ENCODE results near the gene ESR2. TPM values are rescaled to one million over a fixed set of nuclear protein-coding genes. Genes with fewer than 3 reads are reported as not detected.

ESR2 gene
- total RNA-seq, 3 donors from 2014 or later = 0.98 to 2.2 (median 1.5) TPM

DNA sequence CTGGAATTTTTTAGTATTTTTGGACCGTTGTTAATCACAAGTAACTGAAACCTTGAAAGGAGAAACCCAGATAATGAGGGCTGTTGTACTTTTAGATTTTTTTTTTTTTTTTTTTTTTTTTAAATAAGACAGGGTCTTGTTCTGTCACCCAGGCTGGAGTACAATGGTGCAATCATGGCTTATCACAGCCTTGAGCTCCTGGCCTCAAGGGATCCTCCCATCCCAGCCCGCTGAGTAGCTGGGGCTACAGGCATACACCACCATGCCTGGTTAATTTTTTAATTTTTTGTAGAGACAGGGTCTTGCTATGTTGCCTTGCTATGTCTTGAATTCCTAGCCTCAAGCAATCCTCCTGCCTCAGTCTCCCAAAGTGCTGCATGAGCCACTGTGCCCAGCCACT lies 229.7 kb downstream of the ESR2 start:
- DNase-seq (ENCODE audit: low spot score in 2 of 2) = no peak
- Histone ChIP-seq H3K4me3 (no peak overlapping the region), H3K4me1 (no peaks in the 10 kb centered on the region), H3K9me3 (no peaks in the 10 kb centered on the region), H3K36me3 (no peaks in the 10 kb centered on the region), H3K27ac (no peak overlapping the region), H3K27me3 (no peaks in the 10 kb centered on the region)
- intact Hi-C loops (cut with DNase I; ENCODE audit: low total_unique reads) = no loop called here
- TF ChIP-seq POLR2A (IDR thresholded peaks at IDR 0.05) (no peak), POLR2AphosphoS5 (IDR thresholded peaks at IDR 0.05) (no peak), CTCF (IDR thresholded peaks at IDR 0.05) (no peak)

DNA sequence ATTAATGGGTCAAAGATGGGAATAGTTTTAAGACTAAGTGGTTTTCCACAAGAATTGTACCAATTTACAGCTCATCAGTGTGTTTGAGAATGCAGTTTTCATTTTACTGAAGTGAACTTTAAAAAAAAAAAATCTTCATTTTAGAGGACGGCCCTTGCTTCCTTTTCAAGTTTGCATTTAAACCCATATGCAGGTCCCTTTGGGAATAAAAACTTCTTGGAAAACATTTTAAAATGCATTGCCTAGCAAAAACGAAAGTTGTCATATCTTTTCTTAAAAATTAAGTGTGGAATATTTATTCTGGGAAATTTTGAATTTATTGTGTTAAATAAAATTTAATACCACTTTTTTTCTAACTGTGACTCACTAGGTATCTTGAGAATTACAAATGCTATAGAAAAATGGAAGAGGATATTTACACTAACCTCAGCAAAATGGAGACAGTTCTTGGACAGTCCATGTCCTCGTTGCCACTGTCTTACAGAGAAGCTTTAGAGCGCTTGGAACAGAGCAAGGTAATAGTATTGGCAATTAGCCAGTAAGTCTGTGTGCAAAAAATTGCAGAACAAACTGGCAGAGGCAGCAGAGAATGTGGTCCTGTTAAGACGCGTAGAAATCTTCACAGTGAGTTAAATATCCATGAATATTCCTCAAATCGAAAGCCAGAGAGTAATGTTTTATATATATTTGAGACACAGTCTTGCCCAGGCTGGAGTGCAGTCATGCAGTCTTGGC lies 231.6 kb downstream of the ESR2 start:
- H3K27ac ChIP-seq = no peak overlapping the region

GRCh38 chr14:64061706-64062105 lies 232.5 kb downstream of the ESR2 start:
- no peak for TF ChIP-seq CTCF (IDR thresholded peaks at IDR 0.05)
- TF ChIP-seq POLR2A (IDR thresholded peaks at IDR 0.05) = no peak
- no peak for DNase-seq (ENCODE audit: low spot score in 2 of 2)
- intact Hi-C loops (cut with DNase I; ENCODE audit: low total_unique reads) = no loop called here

More for the DNA sequence above, 231.6 kb downstream of the ESR2 start:
- TF ChIP-seq POLR2A (IDR thresholded peaks at IDR 0.05) (no peak), POLR2AphosphoS5 (IDR thresholded peaks at IDR 0.05) (no peak), CTCF (IDR thresholded peaks at IDR 0.05) (no peak)
- DNase-seq (ENCODE audit: low spot score in 2 of 2) = no peak
- no peaks in the 10 kb centered on the region for H3K4me1 ChIP-seq
- no peaks in the 10 kb centered on the region for H3K36me3 ChIP-seq
- H3K4me3 ChIP-seq = no peak overlapping the region
- intact Hi-C loops (cut with DNase I; ENCODE audit: low total_unique reads) = no loop called here
- no peaks in the 10 kb centered on the region for H3K9me3 ChIP-seq
- no peaks in the 10 kb centered on the region for H3K27me3 ChIP-seq

DNA sequence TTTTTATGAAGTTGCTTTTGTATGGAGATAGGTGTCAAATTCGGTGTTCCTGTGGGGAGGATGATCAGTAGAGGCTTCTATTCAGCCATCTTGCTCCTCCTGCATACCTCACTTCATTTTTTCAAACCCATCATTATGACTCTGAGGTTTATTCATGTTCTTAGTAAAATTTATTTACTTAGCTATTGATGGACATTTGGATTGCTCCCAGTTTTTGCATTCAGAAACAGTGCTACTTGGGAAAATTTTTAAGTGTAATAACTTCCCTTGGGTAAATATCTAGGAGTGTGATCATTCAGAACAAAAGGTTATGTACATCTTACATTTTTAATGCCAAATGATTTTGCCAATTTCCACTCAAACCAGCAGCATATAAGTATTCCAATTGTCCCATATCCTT lies 233.1 kb downstream of the ESR2 start:
- no peak for DNase-seq (ENCODE audit: low spot score in 2 of 2)
- H3K27ac ChIP-seq = no peak overlapping the region
- TF ChIP-seq CTCF (IDR thresholded peaks at IDR 0.05) = no peak
- no peak for TF ChIP-seq POLR2A (IDR thresholded peaks at IDR 0.05)
- TF ChIP-seq POLR2AphosphoS5 (IDR thresholded peaks at IDR 0.05) = no peak
- H3K4me3 ChIP-seq = no peak overlapping the region
- no peaks in the 10 kb centered on the region for H3K36me3 ChIP-seq
- no peaks in the 10 kb centered on the region for H3K4me1 ChIP-seq
- no peaks in the 10 kb centered on the region for H3K9me3 ChIP-seq
- H3K27me3 ChIP-seq = no peaks in the 10 kb centered on the region
- intact Hi-C loops (cut with DNase I; ENCODE audit: low total_unique reads) = no loop called here

More at GRCh38 chr14:64061706-64062105, 232.5 kb downstream of the ESR2 start:
- Histone ChIP-seq H3K27me3 (no peaks in the 10 kb centered on the region), H3K4me3 (no peak overlapping the region), H3K9me3 (no peaks in the 10 kb centered on the region), H3K27ac (no peak overlapping the region), H3K36me3 (no peaks in the 10 kb centered on the region), H3K4me1 (no peaks in the 10 kb centered on the region)

DNA sequence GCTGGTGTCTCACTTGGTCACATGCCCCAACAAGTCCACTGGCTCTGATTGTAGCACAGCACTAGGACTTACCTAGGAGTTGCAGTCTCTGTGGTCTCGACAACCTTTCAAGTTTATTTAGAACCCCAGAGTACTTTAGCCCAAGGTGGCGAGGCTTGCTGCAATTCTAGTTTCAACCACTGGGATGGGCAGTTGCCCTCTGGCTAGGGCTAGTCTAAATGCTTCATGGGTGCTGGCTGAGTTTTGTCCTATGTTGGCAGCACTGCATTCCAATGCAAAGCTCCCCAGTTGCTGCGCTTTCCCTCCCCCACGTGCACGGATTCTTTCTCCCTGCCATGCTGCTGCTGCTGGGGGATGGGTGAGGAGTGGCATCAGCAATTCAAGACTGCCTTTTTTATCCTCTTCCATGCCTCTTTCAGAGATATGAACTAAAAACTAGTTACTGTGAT lies 233.5 kb downstream of the ESR2 start:
- Histone ChIP-seq H3K27ac (no peak overlapping the region), H3K36me3 (no peaks in the 10 kb centered on the region), H3K9me3 (no peaks in the 10 kb centered on the region), H3K4me3 (no peak overlapping the region), H3K27me3 (no peaks in the 10 kb centered on the region), H3K4me1 (no peaks in the 10 kb centered on the region)
- DNase-seq (ENCODE audit: low spot score in 2 of 2) = no peak
- no peak for TF ChIP-seq POLR2A (IDR thresholded peaks at IDR 0.05)
- no peak for TF ChIP-seq POLR2AphosphoS5 (IDR thresholded peaks at IDR 0.05)
- no peak for TF ChIP-seq CTCF (IDR thresholded peaks at IDR 0.05)
- intact Hi-C loops (cut with DNase I; ENCODE audit: low total_unique reads) = no loop called here

All from breast epithelium (tissue), 4 donors.